T-helper 22 cell (primary cell): Measurements from ENCODE around the gene SLC9A7.

Source experiments
- DNase-seq: peaks from one replicate; pipeline ENCODE4 v3.0.0-alpha.2; 2020; ENCODE audit warnings: low read depth

SLC9A7 gene

GRCh38 chrX:46602468-46603102 is 156.3 kb downstream of the SLC9A7 start:
- no peak for DNase-seq

GRCh38 chrX:46601283-46601682 is 157.6 kb downstream of the SLC9A7 start:
- no peak for DNase-seq

GRCh38 chrX:46599051-46599560 is 159.8 kb downstream of the SLC9A7 start:
- no peak for DNase-seq

GRCh38 chrX:46597771-46598170 is 161.1 kb downstream of the SLC9A7 start:
- no peak for DNase-seq

GRCh38 chrX:46597208-46597607 is 161.7 kb downstream of the SLC9A7 start:
- no peak for DNase-seq

GRCh38 chrX:46595084-46595483 is 163.8 kb downstream of the SLC9A7 start:
- no peak for DNase-seq

GRCh38 chrX:46589977-46590723 is 168.8 kb downstream of the SLC9A7 start:
- DNase-seq, result no peak

GRCh38 chrX:46588263-46588662 is 170.7 kb downstream of the SLC9A7 start:
- DNase-seq, result peak; percentile 21

GRCh38 chrX:46587753-46588171 is 171.2 kb downstream of the SLC9A7 start:
- DNase-seq, result no peak

GRCh38 chrX:46587158-46587557 is 171.8 kb downstream of the SLC9A7 start:
- no peak for DNase-seq

- no peak for DNase-seq
Observed at GRCh38 chrX:46584736-46585135, 174.2 kb downstream of the SLC9A7 start.

- no peak for DNase-seq
Observed at GRCh38 chrX:46582966-46583365, 176.0 kb downstream of the SLC9A7 start.

- no peak for DNase-seq
Observed at GRCh38 chrX:46582325-46582724, 176.6 kb downstream of the SLC9A7 start.

- DNase-seq, result no peak
Observed at GRCh38 chrX:46580613-46581012, 178.3 kb downstream of the SLC9A7 start.

GRCh38 chrX:46579250-46579649 is 179.7 kb downstream of the SLC9A7 start:
- no peak for DNase-seq

- DNase-seq, result no peak
Observed at GRCh38 chrX:46577221-46578005, 181.5 kb downstream of the SLC9A7 start.

- DNase-seq, result no peak
Observed at GRCh38 chrX:46576458-46576857, 182.5 kb downstream of the SLC9A7 start.

GRCh38 chrX:46575991-46576392 is 182.9 kb downstream of the SLC9A7 start:
- no peak for DNase-seq

- no peak for DNase-seq
Observed at GRCh38 chrX:46575586-46575985, 183.3 kb downstream of the SLC9A7 start.

GRCh38 chrX:46574774-46575381 is 184.0 kb downstream of the SLC9A7 start:
- peak; percentile 19 for DNase-seq

- peak; percentile 70 for DNase-seq
Observed at GRCh38 chrX:46573892-46574773, 184.8 kb downstream of the SLC9A7 start.
